GM23248 (cell line): ENCODE data around the gene ALDH1L2. TPM values are rescaled to one million over a fixed set of nuclear protein-coding genes. Genes with fewer than 3 reads are reported as not detected.

ENCODE experiments used
- DNase-seq: peaks from one replicate; pipeline ENCODE4 v3.0.0-alpha.2; 2015
- H2AFZ ChIP-seq: fragments of 200-600 bp; sonication (generic); 2 replicates; pipeline ENCODE4 v1.6.1; 2016; ENCODE audit warnings: antibody characterized with exemption
- H3F3A ChIP-seq: fragments of 200-600 bp; sonication (generic); 2 replicates; pipeline ENCODE4 v1.6.1; 2016; ENCODE audit warnings: mild to moderate bottlenecking, antibody characterized with exemption, mixed run types; ENCODE audit not compliant: insufficient read depth
- H3K27ac ChIP-seq: fragments of 200-600 bp; sonication (generic); 2 replicates; pipeline ENCODE4 v1.5.1; 2016; ENCODE audit warnings: mild to moderate bottlenecking
- H3K27me3 ChIP-seq: fragments of 200-600 bp; sonication (generic); replicated peaks from 2 replicates; pipeline ENCODE4 v1.6.1; 2016; ENCODE audit warnings: mild to moderate bottlenecking; ENCODE audit not compliant: insufficient read depth
- H3K36me3 ChIP-seq: fragments of 200-600 bp; sonication (generic); 2 replicates; pipeline ENCODE4 v1.6.1; 2016; ENCODE audit warnings: low read depth, mild to moderate bottlenecking
- H3K4me1 ChIP-seq: fragments of 200-600 bp; sonication (generic); 2 replicates; pipeline ENCODE4 v1.6.1; 2016; ENCODE audit warnings: mild to moderate bottlenecking; ENCODE audit not compliant: insufficient read depth
- H3K4me2 ChIP-seq: fragments of 200-600 bp; sonication (generic); one replicate; pipeline ENCODE4 v1.6.1; 2016; ENCODE audit warnings: mild to moderate bottlenecking; ENCODE audit not compliant: unreplicated experiment
- H3K4me3 ChIP-seq: fragments of 200-600 bp; sonication (generic); 2 replicates; pipeline ENCODE4 v1.5.1; 2016; ENCODE audit warnings: mild to moderate bottlenecking
- H3K79me2 ChIP-seq: fragments of 200-600 bp; sonication (generic); 2 replicates; pipeline ENCODE4 v1.6.1; 2016; ENCODE audit warnings: mild to moderate bottlenecking; ENCODE audit not compliant: insufficient read depth
- H3K9ac ChIP-seq: fragments of 200-600 bp; sonication (generic); 2 replicates; pipeline ENCODE4 v1.6.1; 2016; ENCODE audit warnings: mild to moderate bottlenecking
- H3K9me2 ChIP-seq: fragments of 200-600 bp; sonication (generic); 2 replicates; pipeline ENCODE4 v1.6.1; 2016; ENCODE audit warnings: mixed run types, mild to moderate bottlenecking, moderate library complexity; ENCODE audit not compliant: insufficient read depth
- H3K9me3 ChIP-seq: fragments of 200-600 bp; sonication (generic); one replicate; pipeline ENCODE4 v1.6.1; 2017; ENCODE audit warnings: low read depth
- H4K20me1 ChIP-seq: fragments of 200-600 bp; sonication (generic); 2 replicates; pipeline ENCODE4 v1.6.0; 2016; ENCODE audit not compliant: insufficient read depth
- EZH2 ChIP-seq: fragments of 200-600 bp; sonication (generic); IDR thresholded peaks from 2 replicates; pipeline ENCODE4 v1.6.1; 2018; ENCODE audit warnings: antibody characterized with exemption, mild to moderate bottlenecking; ENCODE audit not compliant: insufficient read depth, poor library complexity, severe bottlenecking
- EZH2phosphoT487 ChIP-seq: fragments of 200-600 bp; sonication (generic); IDR thresholded peaks from 2 replicates; pipeline ENCODE4 v1.6.1; 2018; ENCODE audit warnings: antibody characterized with exemption, moderate library complexity, mild to moderate bottlenecking, low read depth; ENCODE audit not compliant: insufficient read depth
- WGBS, 2 experiments: methylation state at CpG; one replicate each; pipeline ENCODE4 v1.1.6; 2015 to 2017; ENCODE audit warnings: low lambda C conversion rate in 2 of 2, low coverage in 1 of 2; ENCODE audit errors: missing lambda C conversion rate in 2 of 2; 5-methylcytosine and 5-hydroxymethylcytosine counted together
- in situ Hi-C: fragments of 300-500 bp; cut with MboI; formaldehyde crosslinking; loops from 2 replicates; pipeline ENCODE4 v1.15.0; 2020
- polyA plus RNA-seq: library from polyadenylated mRNA; unstranded; fragments of >200 nt; fragmentation: Nextera tagmentation; extraction: Ambion mirVana; gene quantifications from 2 replicates; pipeline ENCODE4 v1.2.1, GENCODE V29; 2016
- total RNA-seq: library from RNA; depleted of rRNA; stranded (reverse); fragments of >200 nt; shearing (Covaris generic); gene quantifications from 2 replicates; pipeline ENCODE4 v1.2.3, GENCODE V29; 2014

ALDH1L2 gene
- total and polyA plus RNA-seq, 2 experiments from 2014 or later: 50.9 to 62.3 TPM

- Histone ChIP-seq H3K36me3 (peaks cover 2% of the 10 kb centered on the region; the same call in 1 of the 2 replicates), H3K79me2 (no peaks in the 10 kb centered on the region), H3K4me3 (no peak overlapping the region), H3K9me2 (no peaks in the 10 kb centered on the region), H3K27me3 (no peaks in the 10 kb centered on the region), H3K9me3 (no peaks in the 10 kb centered on the region), H3K9ac (no peak overlapping the region), H2AFZ (no peak overlapping the region), H4K20me1 (no peaks in the 10 kb centered on the region), H3F3A (no peaks in the 10 kb centered on the region), H3K27ac (no peak overlapping the region), H3K4me2 (no peak overlapping the region), H3K4me1 (no peaks in the 10 kb centered on the region)
- DNase-seq: no peak
- in situ Hi-C loops: no loop called here
- TF ChIP-seq EZH2phosphoT487 (no peak), EZH2 (no peak)
- 77 to 80% methylated on average over 15 of the region's 15 CpGs for WGBS, 2 experiments
Measured at GRCh38 chr12:104998423-104999346, 85.6 kb downstream of the ALDH1L2 start.

- 96 to 98% methylated on average over 3 of the region's 3 CpGs for whole genome bisulfite sequencing, 2 experiments
- H3K79me2 ChIP-seq: no peaks in the 10 kb centered on the region
- peaks cover 4% of the 10 kb centered on the region; the same call in 1 of the 2 replicates for H3K36me3 ChIP-seq
- H3F3A ChIP-seq: no peaks in the 10 kb centered on the region
- no peak for TF ChIP-seq EZH2
- no peak for TF ChIP-seq EZH2phosphoT487
- H3K9ac ChIP-seq: no peak overlapping the region
- no peaks in the 10 kb centered on the region for H4K20me1 ChIP-seq
- H3K4me2 ChIP-seq: no peak overlapping the region
- no peak overlapping the region for H2AFZ ChIP-seq
- no peak for DNase-seq
- no peaks in the 10 kb centered on the region for H3K4me1 ChIP-seq
- in situ Hi-C loops: no loop called here
- no peaks in the 10 kb centered on the region for H3K9me3 ChIP-seq
- no peak overlapping the region for H3K27ac ChIP-seq
- no peak overlapping the region for H3K4me3 ChIP-seq
- H3K9me2 ChIP-seq: no peaks in the 10 kb centered on the region
- H3K27me3 ChIP-seq: no peaks in the 10 kb centered on the region
Measured at GRCh38 chr12:104997541-104997940, 86.7 kb downstream of the ALDH1L2 start.

- no peak for TF ChIP-seq EZH2phosphoT487
- TF ChIP-seq EZH2: no peak
- no peaks in the 10 kb centered on the region for H3F3A ChIP-seq
- WGBS, 2 experiments: 91 to 99% methylated on average over 3 of the region's 3 CpGs
Measured at GRCh38 chr12:104994336-104994735, 89.9 kb downstream of the ALDH1L2 start.

GRCh38 chr12:104991565-104992128, 92.6 kb downstream of the ALDH1L2 start:
- no peak for DNase-seq
- in situ Hi-C loops: no loop called here
- 95 to 97% methylated on average over 3 of the region's 3 CpGs for WGBS, 2 experiments
- H3K9ac ChIP-seq: no peak overlapping the region
- peaks cover 7% of the 10 kb centered on the region; the same call in 1 of the 2 replicates for H3K4me1 ChIP-seq
- H3K4me2 ChIP-seq: no peak overlapping the region
- H3K27ac ChIP-seq: no peak overlapping the region
- H3K4me3 ChIP-seq: no peak overlapping the region
- TF ChIP-seq EZH2phosphoT487 (no peak), EZH2 (no peak)
- H3K79me2 ChIP-seq: peaks cover 27% of the 10 kb centered on the region
- no peaks in the 10 kb centered on the region for H4K20me1 ChIP-seq
- H3K27me3 ChIP-seq: no peaks in the 10 kb centered on the region
- no peaks in the 10 kb centered on the region for H3K9me2 ChIP-seq
- H2AFZ ChIP-seq: no peak overlapping the region
- no peaks in the 10 kb centered on the region for H3F3A ChIP-seq
- peaks cover 4% of the 10 kb centered on the region; the same call in 1 of the 2 replicates for H3K36me3 ChIP-seq
- H3K9me3 ChIP-seq: no peaks in the 10 kb centered on the region

More at GRCh38 chr12:104994336-104994735, 89.9 kb downstream of the ALDH1L2 start:
- Histone ChIP-seq H3K9me2 (no peaks in the 10 kb centered on the region), H3K4me3 (no peak overlapping the region), H3K36me3 (peaks cover 4% of the 10 kb centered on the region; the same call in 1 of the 2 replicates), H4K20me1 (no peaks in the 10 kb centered on the region), H3K9ac (no peak overlapping the region), H3K27ac (no peak overlapping the region), H3K27me3 (no peaks in the 10 kb centered on the region), H2AFZ (no peak overlapping the region), H3K4me1 (no peaks in the 10 kb centered on the region), H3K79me2 (peaks cover 12% of the 10 kb centered on the region; the same call in 1 of the 2 replicates), H3K9me3 (no peaks in the 10 kb centered on the region), H3K4me2 (no peak overlapping the region)
- in situ Hi-C loops: no loop called here
- DNase-seq: no peak
